Measurements from ENCODE around the gene CPVL.

Gene CPVL

DNA sequence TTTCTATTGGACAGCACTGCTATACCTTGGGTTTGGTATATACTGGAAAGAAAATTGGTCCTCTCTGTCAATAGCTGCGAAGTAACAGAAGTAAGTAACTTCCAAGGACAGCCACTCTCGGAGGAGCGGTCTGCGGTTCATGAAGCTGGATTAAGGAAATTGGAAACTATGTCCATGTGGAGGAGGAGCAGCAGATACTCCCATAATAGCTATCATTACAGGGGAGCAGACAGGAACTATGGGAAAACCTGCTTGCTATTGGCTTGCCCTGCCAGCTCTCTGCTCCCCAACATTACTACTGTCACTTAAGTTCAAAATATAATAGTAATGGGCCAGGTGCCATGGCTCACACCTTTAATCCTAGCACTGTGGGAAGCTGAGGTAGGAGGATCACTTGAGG is 104.3 kb downstream of the CPVL start:
- no peak for TF ChIP-seq CTCF (conservative IDR thresholded peaks at IDR 0.05; ENCODE audit: low read depth)
- CTCF ChIA-PET: no interaction called here
- no peak for DNase-seq (ENCODE audit: low spot score)
- POLR2A ChIA-PET (ENCODE audit: low non-redundant PET): no interaction called here
- no peak overlapping the region for H3K27ac ChIP-seq

GRCh38 chr7:29040579-29040925 is 105.8 kb downstream of the CPVL start:
- no peak for TF ChIP-seq CTCF (conservative IDR thresholded peaks at IDR 0.05; ENCODE audit: low read depth)
- DNase-seq (ENCODE audit: low spot score): no peak
- POLR2A ChIA-PET (ENCODE audit: low non-redundant PET): no interaction called here
- no peak overlapping the region for H3K27ac ChIP-seq
- CTCF ChIA-PET: no interaction called here

- DNase-seq (ENCODE audit: low spot score): no peak
- no peak for TF ChIP-seq CTCF (conservative IDR thresholded peaks at IDR 0.05; ENCODE audit: low read depth)
- ChIA-PET CTCF (no interaction called here), POLR2A (ENCODE audit: low non-redundant PET) (no interaction called here)
- H3K27ac ChIP-seq: no peak overlapping the region
Observed at GRCh38 chr7:29039821-29040578, 106.3 kb downstream of the CPVL start.

- POLR2A ChIA-PET (ENCODE audit: low non-redundant PET): no interaction called here
- DNase-seq (ENCODE audit: low spot score): no peak
- CTCF ChIA-PET: no interaction called here
- no peak for TF ChIP-seq CTCF (conservative IDR thresholded peaks at IDR 0.05; ENCODE audit: low read depth)
- no peak overlapping the region for H3K27ac ChIP-seq
Observed at GRCh38 chr7:29038463-29038862, 107.9 kb downstream of the CPVL start.

GRCh38 chr7:29035044-29035740 is 111.1 kb downstream of the CPVL start:
- no peak for TF ChIP-seq CTCF (conservative IDR thresholded peaks at IDR 0.05; ENCODE audit: low read depth)
- POLR2A ChIA-PET (ENCODE audit: low non-redundant PET): no interaction called here
- H3K27ac ChIP-seq: no peak overlapping the region
- peak; percentile 89 for DNase-seq (ENCODE audit: low spot score)
- CTCF ChIA-PET: interaction anchor here (0.6 kb wide), 1 partner anchor 21 kb away, joined by 5 read pairs; no protein-coding TSS in a partner anchor

DNA sequence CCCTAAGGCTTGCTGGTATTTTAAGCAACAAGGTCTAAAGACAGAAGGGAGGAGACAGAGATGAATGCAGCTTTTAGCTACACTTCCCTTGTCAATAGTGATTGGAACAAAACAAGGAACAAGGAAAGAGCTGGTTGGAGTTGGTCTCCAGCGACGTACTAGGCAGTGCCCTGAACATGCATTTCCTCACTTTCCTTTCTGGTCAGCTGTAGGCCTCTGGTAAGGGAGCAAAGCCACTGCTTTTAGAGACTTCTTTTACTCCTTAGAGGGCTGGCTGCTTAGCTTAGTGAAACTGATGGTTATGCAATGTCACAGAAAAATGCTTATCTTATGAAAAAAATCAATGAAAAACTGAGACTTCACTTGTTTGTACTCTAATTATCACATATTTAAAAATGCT is 112.8 kb downstream of the CPVL start:
- no peak overlapping the region for H3K27ac ChIP-seq
- ChIA-PET POLR2A (ENCODE audit: low non-redundant PET) (no interaction called here), CTCF (interaction anchor here (0.5 to 0.6 kb wide), 2 partner anchors 31 to 529 kb away, joined by 8 to 10 read pairs; no protein-coding TSS in a partner anchor)
- no peak for DNase-seq (ENCODE audit: low spot score)
- no peak for TF ChIP-seq CTCF (conservative IDR thresholded peaks at IDR 0.05; ENCODE audit: low read depth)
